ENCODE measurements around the gene SP1.

SP1 gene

DNA sequence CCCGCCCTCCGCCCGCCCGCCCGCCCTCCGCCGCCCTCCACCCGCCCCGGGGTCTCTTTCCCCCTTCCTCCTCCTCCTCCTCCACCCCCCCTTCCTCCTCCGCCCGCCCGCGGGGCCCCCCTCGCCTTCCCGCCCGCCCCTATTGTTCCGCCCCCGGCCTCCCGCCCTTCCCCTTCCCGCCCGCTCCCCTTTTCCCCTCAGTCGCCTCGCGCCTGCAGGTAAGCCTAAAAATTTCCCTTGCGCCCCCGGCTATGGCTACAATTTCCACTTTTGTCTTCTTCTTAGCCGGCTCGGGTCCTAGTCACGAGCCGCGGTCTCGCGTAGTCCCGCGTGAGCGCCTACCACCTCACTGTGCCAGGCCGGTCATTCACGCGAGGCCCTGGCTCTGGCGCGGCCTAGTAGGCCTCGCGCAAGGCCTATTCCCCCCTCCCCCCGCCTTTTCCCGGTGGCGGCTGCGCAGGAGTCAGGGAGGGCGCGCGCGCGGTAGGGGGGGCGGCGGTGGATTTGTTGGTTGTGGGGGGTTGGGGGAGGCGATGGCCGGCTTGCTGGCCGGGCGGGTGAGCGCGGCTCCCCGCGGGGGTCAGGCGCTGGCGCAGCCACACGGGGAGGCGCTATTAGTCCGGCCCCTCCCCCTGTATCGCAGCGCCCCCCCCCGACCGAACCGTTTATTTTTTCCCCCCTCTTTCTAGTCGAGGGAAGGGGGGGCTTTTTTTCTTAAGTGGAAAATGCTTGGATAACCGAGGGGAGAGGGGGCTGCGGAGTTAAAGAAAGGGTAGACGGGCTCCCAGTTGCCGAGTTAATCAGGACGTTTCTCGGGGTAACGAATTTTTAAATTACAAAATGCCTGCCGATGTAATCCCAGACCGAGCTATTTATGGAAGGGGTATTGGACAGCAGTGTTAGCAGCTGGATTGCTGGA lies 72.4 kb downstream of the SP1 start:
- peak; percentile 14 for DNase-seq

DNA sequence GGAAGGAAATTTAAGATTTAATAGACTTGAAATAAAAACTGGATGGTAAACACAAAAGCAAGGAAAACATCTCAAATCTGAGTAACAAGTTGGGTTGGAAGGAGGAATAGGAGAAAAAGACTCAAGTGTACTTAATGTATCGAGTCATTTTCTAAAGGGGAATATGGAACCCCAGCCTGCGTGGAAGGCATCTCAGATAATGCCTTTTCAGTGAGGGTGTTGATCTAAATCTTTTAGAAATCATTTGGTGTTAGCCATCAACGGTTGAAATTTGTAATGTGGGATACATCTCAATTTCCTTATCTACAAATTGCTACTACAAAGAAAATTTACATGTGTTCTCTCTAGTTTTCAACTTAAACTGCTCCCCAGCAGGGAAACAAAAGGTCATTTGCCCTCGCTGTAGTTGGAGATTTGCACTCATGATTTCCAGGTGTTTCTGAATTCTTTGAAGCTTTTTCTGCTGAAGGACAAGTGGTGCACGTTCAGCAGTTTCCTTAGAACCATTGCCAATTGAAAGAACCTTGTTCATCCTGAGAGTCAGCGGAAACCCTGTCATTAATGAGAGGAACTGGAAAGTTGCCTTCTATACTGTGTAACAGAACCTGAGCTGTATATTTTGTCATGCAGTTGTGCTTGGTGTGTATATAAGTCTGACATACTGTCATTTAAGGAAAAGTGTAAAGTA lies 74.1 kb downstream of the SP1 start:
- DNase-seq: no peak

DNA sequence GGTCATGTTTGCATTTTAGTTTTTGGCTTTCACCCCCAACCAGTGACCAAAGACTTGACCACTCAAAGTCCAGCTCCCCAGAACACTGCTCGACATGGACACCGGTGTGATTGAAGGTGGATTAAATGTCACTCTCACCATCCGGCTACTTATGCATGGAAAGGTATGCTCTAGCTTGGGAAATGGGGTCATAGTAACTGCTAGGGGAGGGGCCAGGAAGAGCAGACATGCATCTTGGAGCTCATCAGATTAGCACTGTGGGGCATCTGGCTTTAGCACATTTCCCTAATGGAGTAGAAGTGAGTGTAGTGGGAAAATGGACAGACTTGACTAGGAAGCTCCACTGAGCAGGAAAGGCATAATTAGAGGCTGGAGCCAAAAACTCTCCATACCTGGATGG lies 74.7 kb downstream of the SP1 start:
- DNase-seq: no peak

DNA sequence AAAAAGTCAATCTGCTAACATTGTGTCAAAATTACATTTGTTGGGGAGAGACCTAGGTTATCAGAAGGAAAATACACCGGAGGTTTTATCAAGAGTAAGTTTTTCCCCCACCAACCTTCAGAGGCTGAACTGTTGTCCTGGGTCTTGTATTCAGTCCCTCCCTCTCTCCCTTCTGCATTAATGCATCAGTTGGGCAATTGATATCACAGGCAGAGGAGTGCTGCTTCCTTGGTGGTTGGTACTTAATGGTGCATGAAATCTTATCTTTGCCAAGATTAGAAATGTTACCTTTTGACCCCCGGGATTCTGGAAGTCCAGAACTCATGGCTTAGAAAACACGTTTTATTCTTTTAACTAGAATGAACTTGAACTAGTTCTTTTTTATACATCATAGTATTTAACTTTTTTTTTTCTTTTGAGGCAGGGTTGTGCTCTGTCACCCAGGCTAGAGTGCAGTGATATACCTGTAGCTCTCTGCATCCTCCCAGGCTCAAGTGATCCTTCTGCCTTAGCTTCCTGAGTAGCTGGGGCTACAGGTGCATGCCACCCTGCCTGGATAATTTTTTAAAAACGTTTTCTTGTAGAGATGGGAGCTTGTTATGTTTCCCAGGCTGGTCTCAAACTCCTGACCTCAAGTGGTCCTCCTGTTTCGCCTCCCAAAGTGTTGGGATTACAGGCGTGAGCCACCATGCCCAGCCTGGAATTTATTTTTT lies 76.8 kb downstream of the SP1 start:
- DNase-seq: no peak

DNA sequence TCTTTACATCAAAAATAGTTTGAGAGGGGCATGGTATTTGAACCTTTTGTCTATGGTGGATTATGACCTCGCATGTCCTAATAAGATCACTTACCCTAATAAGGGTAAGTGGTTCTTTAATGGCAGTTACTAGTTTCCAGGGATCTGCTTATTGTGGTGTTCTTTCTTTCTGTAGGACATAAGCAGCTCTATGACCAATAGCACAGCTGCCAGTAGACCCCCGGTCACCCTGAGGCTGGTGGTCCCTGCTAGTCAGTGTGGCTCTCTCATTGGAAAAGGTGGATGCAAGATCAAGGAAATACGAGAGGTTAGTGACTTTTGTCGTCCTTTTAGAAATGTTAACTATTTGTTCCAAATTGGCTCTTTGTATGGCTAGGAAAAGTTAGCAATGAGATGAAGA lies 79.1 kb downstream of the SP1 start:
- no peak for DNase-seq

DNA sequence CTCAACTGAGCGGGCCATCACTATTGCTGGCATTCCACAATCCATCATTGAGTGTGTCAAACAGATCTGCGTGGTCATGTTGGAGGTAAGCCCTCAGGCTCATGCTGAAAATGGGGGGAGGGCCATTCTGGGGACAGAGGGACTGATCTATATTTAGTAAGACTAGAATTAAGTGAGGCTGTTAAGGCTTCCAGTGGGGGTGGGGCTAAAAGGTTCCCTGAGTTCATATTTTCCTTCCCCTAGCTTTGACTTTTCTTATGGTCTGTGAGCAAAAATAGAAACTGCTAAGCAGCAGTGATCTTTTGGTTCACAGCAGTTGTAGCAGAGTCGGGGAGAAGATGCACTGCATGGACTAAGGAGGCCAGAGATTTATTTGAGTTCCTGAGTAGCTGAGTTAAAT lies 81.1 kb downstream of the SP1 start:
- DNase-seq: no peak

DNA sequence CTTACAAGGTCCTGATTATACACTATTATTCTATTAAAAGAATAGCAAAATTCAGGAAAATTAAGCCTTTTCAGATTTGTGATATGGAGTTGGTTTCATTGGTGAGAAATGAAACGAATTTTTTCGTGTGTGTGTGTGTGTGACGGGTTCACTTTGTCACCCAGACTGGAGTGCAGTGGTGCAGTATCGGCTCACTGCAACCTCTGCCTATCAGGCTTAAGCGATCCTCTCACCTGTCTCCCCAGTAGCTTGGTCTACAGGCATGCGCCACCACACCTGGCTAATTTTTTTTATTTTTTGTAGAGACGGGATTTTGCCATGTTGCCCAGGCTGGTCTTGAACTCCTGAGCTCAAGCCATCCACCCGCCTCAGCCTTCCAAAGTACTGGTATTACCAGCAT lies 81.6 kb downstream of the SP1 start:
- no peak for DNase-seq

DNA sequence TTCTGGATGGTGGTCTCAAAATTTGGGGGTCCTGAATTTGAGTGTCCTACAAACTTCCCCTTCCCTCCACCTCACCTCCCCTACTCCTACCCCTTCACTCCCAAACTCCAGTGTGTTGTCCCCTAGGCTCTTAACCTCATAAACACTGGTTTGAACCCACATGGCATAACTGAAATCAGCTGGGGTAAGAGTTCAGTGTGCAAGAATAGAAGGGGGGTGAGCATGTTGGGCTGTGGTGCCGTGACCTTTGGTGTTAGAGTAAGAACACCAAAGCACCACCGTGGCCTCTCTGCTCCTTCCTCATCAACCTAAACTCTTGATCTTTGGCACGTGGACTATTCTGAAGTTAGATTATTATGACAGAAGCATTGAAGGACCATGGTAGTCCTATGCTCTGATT lies 83.0 kb downstream of the SP1 start:
- no peak for DNase-seq

DNA sequence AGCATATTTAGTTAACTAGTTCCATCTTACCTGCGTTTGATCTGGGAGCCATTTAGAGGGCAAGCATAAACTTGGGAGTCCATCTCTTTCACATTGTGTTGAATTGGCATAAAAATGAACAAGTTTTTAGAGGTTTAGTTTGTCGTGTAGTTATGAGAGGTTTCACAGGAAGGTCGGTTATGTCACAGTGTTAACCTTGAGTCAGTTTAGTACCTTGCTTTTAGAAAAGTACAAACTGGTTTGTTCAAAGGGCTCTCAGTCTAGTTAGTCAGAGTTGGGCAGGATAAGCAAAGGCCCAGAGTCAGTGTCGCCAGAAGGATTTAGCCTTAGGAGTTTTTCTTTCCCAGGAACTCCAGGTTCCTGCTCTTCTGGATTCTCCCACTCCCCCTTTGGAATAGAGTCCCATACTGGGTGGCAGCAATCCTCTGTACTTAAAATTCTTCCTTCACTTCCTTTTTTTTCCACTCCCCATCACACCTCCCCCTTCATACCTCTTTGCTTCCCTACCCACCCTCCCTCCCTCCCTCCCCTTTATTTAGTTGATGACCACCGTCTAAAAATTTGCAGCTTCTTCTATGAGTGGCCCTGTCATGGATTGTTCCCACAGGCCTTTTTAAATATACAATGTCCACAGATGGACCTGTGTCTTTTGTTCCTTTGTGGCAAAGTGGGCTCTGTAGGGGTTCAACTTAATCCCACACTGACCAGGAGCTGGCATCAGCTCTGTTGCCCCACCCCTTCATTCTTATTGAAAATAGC lies 84.0 kb downstream of the SP1 start:
- no peak for DNase-seq

DNA sequence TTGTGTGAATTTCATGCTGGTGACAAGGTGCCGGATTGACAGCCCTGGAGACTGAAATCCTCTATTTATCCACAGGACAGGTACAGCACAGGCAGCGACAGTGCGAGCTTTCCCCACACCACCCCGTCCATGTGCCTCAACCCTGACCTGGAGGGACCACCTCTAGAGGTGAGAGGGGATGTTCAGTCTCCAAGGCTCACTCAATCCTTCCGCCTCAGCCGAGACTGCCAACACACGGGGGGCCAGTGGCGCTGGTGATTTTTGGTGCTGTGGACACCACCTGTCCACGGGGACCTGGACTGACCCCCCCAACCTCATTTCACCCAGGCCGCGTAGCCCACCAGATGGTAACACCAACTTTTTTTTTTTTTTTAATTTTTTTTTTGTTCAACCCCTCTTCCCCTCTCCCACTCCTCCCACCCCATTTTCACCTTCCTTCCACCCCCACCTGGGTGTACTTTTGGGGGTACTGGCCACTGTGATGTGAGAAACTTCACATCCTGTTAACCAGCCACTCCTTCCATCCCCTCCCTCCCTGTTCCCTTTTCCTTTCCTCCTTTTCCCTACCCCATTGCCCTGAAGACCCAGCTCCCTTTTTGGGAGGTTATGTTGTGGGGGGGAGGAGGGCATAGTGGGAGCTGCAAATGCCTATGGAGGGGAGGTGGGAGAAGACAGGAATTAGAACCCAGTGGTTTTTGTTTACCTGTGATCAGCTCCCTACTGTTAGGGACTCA lies 84.9 kb downstream of the SP1 start:
- no peak for DNase-seq

DNA sequence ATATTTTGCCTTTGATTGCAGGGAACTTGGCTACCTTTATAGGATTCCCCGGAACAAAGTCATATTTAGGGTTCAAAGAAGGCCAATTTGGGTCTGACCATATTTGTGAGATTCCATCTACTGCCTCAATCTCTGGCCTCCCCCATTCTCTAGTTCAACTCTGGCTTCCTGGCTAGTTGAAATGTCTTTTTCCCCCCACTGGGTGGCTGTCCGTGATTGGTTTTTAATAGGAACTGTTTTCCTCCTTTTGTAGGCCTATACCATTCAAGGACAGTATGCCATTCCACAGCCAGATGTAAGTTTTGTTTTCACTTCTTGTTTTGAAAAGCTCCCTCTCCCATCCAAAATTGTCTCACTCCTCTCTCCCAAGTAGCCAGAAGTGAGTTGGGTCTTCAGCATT lies 85.7 kb downstream of the SP1 start:
- no peak for DNase-seq

All from DMS79 (cell line).